ENCODE data around the gene ORM1.
"Not testable (repeated sequence)": the region's sequence is repeated elsewhere in the genome, so short reads cannot be mapped to it uniquely, and the experiment has no call there.

Gene ORM1

DNA sequence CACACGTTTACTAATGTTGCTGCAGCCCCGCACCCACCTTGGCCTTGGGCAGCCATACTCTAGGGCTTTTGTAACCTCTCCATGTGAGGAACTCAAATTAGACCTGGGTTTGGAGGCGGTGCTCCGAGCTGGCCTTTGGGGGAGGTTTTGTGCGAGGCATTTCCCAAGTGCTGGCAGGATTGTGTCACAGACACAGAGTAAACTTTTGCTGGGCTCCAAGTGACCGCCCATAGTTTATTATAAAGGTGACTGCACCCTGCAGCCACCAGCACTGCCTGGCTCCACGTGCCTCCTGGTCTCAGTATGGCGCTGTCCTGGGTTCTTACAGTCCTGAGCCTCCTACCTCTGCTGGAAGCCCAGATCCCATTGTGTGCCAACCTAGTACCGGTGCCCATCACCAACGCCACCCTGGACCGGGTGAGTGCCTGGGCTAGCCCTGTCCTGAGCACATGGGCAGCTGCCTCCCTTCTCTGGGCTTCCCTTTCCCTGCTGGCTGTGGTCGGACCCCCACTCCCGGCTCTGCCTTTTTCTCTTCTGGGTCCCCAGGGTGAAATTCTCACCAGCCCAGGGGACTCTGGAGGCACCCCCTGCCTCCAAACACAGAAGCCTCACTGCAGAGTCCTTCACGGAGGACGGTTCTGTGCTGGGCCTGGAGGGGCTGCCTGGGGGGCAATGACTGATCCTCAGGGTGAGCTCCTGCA, at the start of gene ORM1:
TSS of gene ORM1 (plus strand) at position 268 of the 701 bp plus-strand sequence. CDS start at position 304, 36 bp downstream.
- in situ Hi-C loops (cut with HindIII; ENCODE audit: low sequenced_read_pairs), result not testable (repeated sequence)

DNA sequence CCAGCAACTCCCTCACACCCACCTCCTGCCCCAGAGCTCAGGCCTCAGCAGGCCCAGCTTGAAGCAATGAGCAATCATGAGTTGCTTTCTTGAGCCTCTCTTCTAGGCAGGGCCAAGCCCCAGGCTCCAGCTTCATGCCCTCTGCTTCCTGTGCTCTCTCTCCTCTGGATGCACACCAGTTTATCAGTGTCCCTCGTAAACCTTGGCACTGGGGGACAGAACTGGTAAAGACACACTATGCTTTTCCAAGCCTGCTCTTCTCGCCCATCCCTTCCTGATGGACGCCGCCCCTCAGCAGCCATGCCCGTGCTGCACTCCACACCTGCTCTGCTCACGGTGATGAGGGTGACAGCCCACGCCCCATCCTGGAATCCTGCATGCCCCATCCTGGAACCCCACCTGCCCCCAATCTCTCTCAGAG, 49.4 kb upstream of the ORM1 start:
- in situ Hi-C loops (cut with HindIII; ENCODE audit: low sequenced_read_pairs), result no loop called here

DNA sequence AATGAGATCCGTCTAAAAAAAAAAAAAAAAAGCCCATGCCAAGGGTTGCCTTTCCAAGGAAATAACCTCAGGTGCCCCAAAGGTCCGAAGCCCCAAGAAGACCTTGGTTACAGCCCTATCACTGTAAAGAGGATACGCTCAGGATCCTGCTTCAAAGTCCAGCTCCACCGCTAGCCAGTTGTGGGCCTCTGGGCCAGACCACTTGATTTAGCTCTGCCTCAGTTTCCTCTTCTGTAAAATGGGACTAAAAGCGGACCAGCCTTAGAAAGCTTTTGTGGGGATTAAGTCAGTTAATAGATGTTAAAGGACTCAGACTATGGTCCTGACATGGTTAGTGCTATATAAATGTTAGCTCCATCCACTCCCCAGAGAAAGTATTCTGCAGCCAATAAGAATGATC, 48.7 kb upstream of the ORM1 start:
- in situ Hi-C loops (cut with HindIII; ENCODE audit: low sequenced_read_pairs), result no loop called here

DNA sequence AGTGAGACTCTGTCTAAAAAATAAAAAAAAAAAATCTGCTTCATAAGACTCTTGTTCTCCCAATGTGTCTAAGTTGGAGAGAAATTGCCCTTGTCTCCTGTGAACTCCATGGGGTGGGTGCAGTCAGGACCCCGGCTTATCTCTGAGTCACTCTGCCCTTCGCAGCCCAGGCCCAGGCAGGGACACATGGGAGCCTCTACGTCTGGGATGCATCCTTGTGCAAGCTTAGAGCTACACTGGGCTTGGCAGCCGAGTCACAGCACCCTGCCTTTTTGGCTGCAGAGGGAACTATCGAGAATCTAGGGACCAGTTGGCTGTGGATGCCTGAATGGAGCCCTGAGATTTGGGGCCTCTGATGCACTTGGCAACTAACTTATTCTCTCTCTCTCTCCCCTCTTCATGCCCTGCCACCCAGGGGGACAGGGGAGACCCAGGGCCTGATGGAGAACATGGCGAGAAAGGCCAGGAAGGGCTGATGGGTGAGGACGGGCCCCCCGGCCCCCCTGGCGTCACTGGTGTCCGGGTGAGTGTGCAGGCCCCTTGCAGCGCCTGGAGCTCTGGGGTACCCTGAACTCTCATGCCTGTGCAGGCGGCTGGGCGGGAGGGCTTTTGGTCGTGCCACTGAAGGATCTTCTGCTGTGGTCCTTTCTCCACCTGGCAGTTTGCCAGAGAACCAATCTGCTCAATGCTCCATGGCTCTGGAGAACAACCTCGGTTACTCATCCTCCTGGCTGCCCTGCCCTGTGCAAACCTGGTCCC, 47.5 kb upstream of the ORM1 start:
- in situ Hi-C loops (cut with HindIII; ENCODE audit: low sequenced_read_pairs), result loop anchor here (5.0 kb wide), 2 partner anchors 73 to 168 kb away; no protein-coding TSS in a partner anchor

DNA sequence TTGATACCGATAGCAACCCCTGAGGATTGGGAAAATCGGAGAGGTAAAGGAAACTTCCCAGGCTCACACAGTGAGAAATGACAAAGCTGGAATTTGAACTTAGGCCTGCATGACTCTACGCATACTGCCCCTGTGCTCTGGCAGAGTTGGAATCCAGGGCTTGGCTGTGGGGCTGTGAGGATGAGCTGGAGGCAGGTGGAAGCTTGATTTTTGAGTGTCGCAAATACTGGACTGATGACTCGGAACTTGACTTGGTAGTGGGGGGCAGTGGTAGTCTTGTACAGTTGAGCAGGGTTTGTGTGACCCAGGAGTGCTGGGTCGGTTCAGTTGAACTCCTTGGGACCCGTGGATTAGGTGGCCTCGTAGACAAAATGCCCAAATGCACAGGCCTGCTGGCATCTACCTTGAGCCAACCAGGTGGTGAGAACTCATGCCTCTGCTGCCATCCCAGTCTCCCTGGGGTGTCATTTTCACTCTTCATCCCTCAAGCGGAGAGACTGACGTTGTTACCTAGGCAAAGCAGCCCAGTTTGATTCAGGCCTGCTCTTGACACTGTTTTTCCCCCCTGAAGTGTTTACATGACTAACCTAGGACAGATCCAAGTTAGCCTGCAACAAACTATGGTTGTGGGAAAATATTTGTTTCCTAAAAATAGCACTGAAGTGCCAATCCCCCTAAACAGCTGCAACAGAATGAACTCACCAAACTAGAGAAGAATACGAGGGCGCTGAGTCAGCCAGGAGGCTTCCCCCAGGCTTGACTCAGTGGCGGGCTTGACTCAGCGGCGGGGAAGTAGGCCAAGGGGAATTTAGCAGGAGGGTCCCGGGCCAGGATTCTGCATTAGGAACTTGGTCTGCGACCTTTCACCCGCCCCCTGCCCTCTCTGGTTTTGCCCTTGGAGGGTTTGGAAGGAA, 45.7 kb upstream of the ORM1 start:
- in situ Hi-C loops (cut with HindIII; ENCODE audit: low sequenced_read_pairs), result loop anchor here (5.0 kb wide), 2 partner anchors 75 to 170 kb away; no protein-coding TSS in a partner anchor

DNA sequence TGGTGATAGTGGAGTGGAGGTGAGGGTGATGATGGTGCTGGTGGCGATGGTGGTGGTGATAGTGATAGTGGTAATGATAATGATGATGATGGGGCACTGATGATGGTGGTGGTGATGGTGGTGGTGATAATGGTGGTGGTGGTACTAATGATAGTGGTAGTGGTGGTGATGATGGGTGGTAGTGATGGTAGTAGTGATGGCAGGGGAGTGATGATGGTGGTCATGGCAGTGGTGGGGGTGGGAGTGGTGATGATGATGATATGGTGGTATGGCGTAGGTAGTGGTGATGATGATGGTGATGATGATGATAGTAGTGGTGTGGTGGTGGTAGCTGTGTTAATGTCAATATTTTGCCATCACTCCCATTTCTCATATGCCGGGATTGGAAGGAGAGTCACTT, 44.5 kb upstream of the ORM1 start:
- in situ Hi-C loops (cut with HindIII; ENCODE audit: low sequenced_read_pairs), result loop anchor here (5.0 kb wide), 2 partner anchors 76 to 171 kb away; no protein-coding TSS in a partner anchor

DNA sequence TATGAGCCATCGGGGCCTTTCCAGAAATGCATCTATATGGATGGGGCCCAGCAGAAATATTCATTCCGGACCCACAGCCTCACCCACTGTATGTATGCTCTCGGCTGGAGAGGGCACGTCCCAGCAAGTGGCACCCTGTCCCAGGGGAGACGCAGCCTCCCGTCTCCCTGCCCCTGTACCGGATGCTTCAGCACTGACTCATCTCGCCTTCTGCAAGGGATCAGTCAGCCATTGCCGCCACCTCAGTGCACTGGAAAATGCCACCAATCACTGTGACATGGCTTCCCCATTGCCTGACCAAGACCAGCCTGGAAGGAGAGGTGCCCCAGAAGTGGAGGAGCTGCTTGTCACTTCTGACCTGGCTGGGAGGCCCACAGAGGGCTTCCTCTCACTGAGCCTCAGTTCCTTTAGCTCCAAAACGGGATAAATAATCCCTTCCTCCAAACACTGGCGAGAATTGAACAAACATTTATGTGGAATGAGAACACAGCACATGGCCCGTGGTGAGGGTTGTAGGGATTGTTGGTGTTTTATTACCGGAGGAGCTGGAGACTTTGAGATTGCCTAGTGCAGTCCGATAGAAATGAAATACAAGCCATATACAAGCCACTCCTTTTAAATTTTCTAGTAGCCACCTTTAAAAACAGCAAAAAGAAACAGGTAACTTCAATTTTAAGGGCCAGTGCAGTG, 43.9 kb upstream of the ORM1 start:
- in situ Hi-C loops (cut with HindIII; ENCODE audit: low sequenced_read_pairs), result loop anchor here (5.0 kb wide), 2 partner anchors 77 to 172 kb away; no protein-coding TSS in a partner anchor

DNA sequence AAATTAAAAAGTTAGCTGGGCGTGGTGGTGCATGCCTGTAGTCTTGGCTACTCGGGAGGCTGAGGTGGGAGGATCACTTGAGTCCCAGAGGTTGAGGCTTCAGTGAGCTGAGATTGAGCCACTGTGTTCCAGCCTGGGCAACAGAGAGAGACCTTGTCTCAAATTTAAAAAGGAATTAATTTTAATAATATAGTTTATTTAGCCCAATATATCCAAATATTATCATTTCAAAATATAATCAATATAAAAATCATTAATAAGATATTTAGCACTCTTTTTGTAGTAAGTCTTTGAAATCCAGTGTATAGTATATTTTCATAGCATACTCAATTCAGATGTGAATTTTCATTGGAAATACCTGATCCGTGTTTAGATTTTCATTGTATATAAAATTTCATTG, 43.2 kb upstream of the ORM1 start:
- in situ Hi-C loops (cut with HindIII; ENCODE audit: low sequenced_read_pairs), result loop anchor here (5.0 kb wide), 2 partner anchors 77 to 172 kb away; no protein-coding TSS in a partner anchor

DNA sequence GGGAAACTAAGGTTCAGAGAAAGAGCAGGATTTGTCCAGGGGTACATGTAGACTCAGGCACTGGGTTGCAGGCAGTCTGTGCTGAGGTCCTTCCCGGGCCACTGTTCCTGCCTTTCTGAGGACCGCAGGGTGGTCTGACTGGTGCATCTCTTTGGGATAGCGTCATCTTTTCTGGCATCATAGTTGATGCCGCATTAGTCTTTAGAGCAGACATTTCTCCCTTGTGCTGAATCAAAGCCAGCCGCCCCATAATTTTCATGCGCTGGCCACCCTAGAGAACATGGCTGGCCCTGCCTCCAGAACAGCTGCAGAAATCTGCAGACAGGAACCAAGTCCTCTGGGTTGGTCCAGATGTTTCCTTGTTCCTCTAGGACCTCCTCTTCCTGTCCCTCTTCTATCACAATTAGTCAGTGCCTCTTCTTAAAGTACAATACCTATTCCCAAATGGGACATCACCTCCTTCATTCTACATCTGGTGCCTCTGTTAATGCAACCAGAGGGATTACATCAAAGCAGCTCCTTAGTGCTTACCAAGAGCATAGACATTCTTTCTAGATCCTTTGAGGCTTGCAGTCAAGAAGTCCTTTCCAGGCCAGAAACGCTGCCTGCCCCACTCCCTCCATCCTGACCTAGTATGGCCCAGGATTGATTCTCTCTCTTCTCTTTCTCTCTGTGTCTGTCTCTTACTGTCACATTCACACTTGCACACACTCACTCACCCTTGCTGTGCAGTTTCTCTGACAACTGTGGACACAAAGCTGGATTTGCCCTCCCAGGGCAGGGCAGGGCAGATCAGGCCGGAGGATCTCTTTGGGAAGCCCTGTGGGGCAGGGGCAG, 42.0 kb upstream of the ORM1 start:
- in situ Hi-C loops (cut with HindIII; ENCODE audit: low sequenced_read_pairs), result no loop called here

DNA sequence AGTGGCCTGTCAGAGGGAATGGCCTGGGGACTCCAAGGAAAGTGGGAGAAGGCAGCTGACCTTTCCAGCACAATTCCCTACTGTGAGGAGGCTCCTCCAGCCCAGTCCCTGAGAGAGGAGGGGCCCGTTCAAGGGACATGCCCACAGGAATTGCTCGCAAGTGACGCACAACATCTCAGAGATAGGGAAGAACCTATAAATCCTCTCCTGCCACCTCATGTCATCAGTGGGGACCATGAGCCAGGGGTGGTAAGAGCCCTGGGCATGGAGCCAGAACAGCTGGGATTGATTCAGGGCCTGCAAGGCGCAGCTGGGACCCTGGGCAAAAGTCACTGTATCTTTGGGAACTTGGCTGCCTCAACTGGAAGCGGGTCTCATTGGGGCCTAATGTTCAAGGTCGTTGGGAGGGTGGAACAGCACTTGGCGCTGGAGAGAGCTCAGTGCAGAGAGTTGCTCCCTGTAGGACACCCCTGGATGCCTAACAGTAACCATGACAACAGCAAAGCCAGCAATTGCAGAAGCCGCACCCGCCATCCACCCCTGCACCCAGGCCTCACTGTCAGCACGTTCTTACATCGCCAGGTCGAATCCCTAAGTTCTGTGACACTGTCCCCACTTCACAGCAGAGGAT, 41.3 kb upstream of the ORM1 start:
- in situ Hi-C loops (cut with HindIII; ENCODE audit: low sequenced_read_pairs), result no loop called here

DNA sequence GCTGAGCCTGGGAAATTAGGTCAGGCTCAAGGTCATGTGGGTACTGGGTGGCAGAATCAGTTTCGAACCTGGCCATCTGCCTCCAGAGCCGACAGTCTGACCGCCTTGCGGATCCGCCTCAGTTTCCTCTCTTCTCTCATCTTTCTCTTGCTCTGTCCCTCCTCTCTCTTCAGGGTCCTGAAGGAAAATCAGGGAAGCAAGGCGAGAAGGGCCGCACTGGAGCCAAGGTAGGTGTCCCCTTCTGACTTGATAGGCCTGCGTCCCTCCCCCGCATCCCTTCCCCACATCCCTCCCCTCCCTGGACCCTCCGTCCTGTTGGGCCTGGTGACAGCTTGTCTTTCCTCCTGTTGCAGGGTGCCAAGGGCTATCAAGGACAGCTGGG, 40.8 kb upstream of the ORM1 start:
- in situ Hi-C loops (cut with HindIII; ENCODE audit: low sequenced_read_pairs), result no loop called here

DNA sequence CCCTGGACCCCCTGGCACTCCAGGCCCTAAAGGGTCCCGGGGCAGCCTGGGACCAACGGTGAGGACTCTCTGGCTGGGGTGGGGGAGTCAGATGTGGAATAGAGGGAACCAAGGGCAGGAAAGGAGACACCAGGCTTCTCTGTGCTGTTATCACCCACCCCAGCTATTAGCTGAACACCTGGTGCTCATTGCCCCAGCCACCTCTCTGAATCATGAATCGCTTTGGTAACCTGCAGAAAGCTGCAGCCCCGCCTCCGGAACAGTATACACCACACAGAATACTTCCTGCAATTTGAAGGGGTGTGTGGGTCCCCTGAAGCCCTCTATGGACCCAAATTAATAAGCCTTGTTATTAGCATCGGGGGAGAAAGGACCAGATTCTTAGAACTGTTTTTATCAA, 40.4 kb upstream of the ORM1 start:
- in situ Hi-C loops (cut with HindIII; ENCODE audit: low sequenced_read_pairs), result no loop called here

DNA sequence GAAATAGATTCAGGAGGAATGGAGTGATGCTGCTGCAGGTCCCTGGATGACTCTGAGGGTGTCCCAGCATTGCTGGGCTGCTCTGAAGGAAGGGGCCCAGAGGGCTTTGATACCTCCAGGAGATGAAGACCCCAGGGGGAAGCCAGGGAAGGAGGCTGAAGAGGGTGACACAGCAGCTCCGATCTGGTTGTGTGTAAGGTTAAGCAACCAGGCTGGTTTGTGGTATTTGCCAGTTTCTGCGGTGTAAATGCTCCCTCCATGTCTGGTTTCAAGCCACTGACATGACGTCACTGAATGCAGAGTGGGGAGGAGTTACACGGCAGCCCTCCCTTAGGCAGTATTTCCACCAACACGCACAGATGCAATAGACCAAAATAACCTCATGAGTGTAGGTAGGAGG, 40.0 kb upstream of the ORM1 start:
- in situ Hi-C loops (cut with HindIII; ENCODE audit: low sequenced_read_pairs), result no loop called here

DNA sequence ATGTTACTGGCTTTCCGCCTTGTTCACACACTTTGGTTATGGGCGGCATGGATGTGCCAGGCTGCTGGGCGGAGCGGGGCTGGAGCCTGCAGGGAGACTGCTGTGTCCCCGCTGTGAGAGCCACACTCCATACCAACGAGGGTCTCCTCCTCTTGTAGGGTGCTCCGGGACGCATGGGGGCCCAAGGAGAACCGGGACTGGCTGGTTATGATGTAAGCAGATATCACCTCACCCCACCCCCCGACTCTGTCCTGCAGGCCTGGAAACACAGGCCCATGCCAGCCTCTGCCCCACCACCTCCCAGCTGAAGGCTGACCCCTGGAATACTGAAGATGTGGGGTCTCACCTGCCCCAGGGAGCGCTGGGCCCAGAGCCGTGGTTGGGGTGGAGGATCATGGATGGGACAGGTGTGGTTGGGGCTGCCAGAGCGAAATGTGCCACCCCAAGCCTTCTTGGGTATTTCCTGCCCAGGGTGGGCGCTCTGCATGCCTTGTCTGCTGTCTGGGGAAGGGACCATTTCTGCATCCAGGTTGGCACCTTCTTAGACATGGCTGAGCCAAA, 39.3 kb upstream of the ORM1 start:
- in situ Hi-C loops (cut with HindIII; ENCODE audit: low sequenced_read_pairs), result no loop called here

DNA sequence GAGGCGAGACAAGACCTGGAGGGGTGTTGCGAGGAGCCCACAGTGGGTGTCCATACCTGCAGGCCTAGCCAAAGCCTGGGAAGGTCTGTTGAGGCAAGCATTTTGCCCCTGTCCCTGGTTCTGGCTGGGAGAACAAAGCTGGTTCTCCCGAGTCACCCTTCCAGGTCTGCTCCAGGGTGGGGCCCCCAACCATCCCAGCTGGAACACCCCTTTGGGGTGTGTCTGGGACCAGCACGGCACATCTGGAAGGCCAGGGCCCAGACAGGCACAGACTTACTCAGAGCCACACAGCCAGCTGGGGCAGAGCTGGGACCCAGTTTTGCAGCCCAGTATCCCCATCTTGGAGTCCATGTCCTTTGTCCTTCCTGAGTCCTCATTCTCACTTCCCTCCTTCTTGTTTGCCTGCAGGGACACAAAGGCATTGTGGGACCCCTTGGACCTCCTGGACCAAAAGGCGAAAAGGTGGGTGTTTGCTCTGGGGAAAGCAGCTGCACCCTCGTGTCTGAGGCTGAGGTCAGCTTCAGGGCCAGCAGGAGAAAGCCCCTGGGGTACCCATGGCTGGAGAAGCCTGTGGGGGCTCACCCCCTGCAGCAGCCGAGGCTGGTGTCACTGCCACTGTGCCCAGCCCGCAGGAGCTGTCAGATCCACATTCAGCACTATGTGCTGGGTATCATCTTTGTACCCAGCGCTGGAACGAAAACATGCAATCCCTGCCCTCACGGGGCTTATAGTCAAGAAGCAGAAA, 38.4 kb upstream of the ORM1 start:
- in situ Hi-C loops (cut with HindIII; ENCODE audit: low sequenced_read_pairs), result no loop called here

DNA sequence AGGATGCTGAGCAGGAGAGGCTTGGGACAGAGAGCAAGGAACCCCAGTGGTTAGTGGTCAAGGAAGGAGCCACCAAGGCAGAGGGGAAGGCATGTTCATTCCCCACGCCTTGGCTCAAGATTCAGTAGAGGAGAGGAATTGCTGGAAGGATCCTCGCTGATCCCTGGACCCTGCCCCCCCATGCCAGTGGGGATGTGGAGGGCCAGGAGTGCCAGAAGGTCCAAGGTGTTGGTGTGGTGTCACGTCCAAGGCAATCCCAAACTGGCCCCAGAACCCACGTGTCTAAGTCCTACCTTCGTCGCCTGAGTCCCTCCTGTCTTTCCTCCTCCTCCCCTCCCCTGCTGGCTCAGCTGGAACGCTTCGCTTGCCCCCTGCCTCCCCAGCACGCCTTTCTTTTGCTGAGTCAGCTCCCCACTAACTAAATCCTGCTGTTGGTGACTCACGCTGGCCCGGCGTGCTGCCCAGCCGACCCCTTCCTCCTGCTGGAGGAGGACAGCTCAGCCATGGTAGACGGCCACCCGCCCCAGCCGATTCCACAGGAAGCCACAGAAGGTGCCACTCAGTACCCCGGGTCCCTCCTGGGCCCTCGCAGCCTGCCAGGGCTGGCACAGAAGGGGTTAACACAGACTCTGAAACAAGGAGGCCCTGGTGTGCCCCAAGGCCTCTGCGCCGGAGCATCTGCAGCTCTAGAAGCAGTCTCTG, 37.6 kb upstream of the ORM1 start:
- in situ Hi-C loops (cut with HindIII; ENCODE audit: low sequenced_read_pairs), result no loop called here

DNA sequence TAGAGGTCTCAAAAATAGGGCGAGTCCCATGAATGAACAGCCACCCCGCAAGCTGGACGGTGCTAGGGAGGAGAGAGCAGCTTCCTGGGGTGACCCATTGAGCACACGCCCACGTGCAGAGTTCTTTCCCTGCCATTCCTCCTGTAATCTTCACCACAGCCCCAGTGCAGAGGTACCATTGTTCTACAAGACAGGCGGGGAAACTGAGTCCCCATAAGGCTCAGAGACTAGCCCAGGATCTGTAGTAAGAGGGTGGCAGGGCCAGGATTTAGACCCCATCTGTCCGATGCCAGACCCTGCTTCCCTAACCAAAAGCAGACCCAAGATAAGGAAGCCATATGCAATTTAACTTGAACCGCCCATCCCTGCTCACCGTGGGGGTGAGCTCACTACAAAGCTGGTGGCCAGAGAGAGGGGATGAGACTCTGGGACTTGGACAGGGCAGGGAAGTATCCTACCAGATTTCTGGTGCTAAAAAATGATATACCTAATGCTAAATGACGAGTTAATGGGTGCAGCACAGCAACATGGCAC, 36.7 kb upstream of the ORM1 start:
- in situ Hi-C loops (cut with HindIII; ENCODE audit: low sequenced_read_pairs), result no loop called here

All from endothelial cell of hepatic sinusoid (primary cell).